GM23248 (cell line): Measurements from ENCODE around the gene CAMK2B. TPM values are rescaled to one million over a fixed set of nuclear protein-coding genes. Genes with fewer than 3 reads are reported as not detected.

Source experiments
- DNase-seq: peaks from one replicate; pipeline ENCODE4 v3.0.0-alpha.2; 2015
- H2AFZ ChIP-seq: fragments of 200-600 bp; sonication (generic); 2 replicates; pipeline ENCODE4 v1.6.1; 2016; ENCODE audit warnings: antibody characterized with exemption
- H3F3A ChIP-seq: fragments of 200-600 bp; sonication (generic); 2 replicates; pipeline ENCODE4 v1.6.1; 2016; ENCODE audit warnings: mild to moderate bottlenecking, antibody characterized with exemption, mixed run types; ENCODE audit not compliant: insufficient read depth
- H3K27ac ChIP-seq: fragments of 200-600 bp; sonication (generic); 2 replicates; pipeline ENCODE4 v1.5.1; 2016; ENCODE audit warnings: mild to moderate bottlenecking
- H3K27me3 ChIP-seq: fragments of 200-600 bp; sonication (generic); replicated peaks from 2 replicates; pipeline ENCODE4 v1.6.1; 2016; ENCODE audit warnings: mild to moderate bottlenecking; ENCODE audit not compliant: insufficient read depth
- H3K36me3 ChIP-seq: fragments of 200-600 bp; sonication (generic); 2 replicates; pipeline ENCODE4 v1.6.1; 2016; ENCODE audit warnings: low read depth, mild to moderate bottlenecking
- H3K4me1 ChIP-seq: fragments of 200-600 bp; sonication (generic); 2 replicates; pipeline ENCODE4 v1.6.1; 2016; ENCODE audit warnings: mild to moderate bottlenecking; ENCODE audit not compliant: insufficient read depth
- H3K4me2 ChIP-seq: fragments of 200-600 bp; sonication (generic); one replicate; pipeline ENCODE4 v1.6.1; 2016; ENCODE audit warnings: mild to moderate bottlenecking; ENCODE audit not compliant: unreplicated experiment
- H3K4me3 ChIP-seq: fragments of 200-600 bp; sonication (generic); 2 replicates; pipeline ENCODE4 v1.5.1; 2016; ENCODE audit warnings: mild to moderate bottlenecking
- H3K79me2 ChIP-seq: fragments of 200-600 bp; sonication (generic); 2 replicates; pipeline ENCODE4 v1.6.1; 2016; ENCODE audit warnings: mild to moderate bottlenecking; ENCODE audit not compliant: insufficient read depth
- H3K9ac ChIP-seq: fragments of 200-600 bp; sonication (generic); 2 replicates; pipeline ENCODE4 v1.6.1; 2016; ENCODE audit warnings: mild to moderate bottlenecking
- H3K9me2 ChIP-seq: fragments of 200-600 bp; sonication (generic); 2 replicates; pipeline ENCODE4 v1.6.1; 2016; ENCODE audit warnings: mixed run types, mild to moderate bottlenecking, moderate library complexity; ENCODE audit not compliant: insufficient read depth
- H3K9me3 ChIP-seq: fragments of 200-600 bp; sonication (generic); one replicate; pipeline ENCODE4 v1.6.1; 2017; ENCODE audit warnings: low read depth
- H4K20me1 ChIP-seq: fragments of 200-600 bp; sonication (generic); 2 replicates; pipeline ENCODE4 v1.6.0; 2016; ENCODE audit not compliant: insufficient read depth
- EZH2 ChIP-seq: fragments of 200-600 bp; sonication (generic); IDR thresholded peaks from 2 replicates; pipeline ENCODE4 v1.6.1; 2018; ENCODE audit warnings: antibody characterized with exemption, mild to moderate bottlenecking; ENCODE audit not compliant: insufficient read depth, poor library complexity, severe bottlenecking
- EZH2phosphoT487 ChIP-seq: fragments of 200-600 bp; sonication (generic); IDR thresholded peaks from 2 replicates; pipeline ENCODE4 v1.6.1; 2018; ENCODE audit warnings: antibody characterized with exemption, moderate library complexity, mild to moderate bottlenecking, low read depth; ENCODE audit not compliant: insufficient read depth
- WGBS, 2 experiments: methylation state at CpG; one replicate each; pipeline ENCODE4 v1.1.6; 2015 to 2017; ENCODE audit warnings: low lambda C conversion rate in 2 of 2, low coverage in 1 of 2; ENCODE audit errors: missing lambda C conversion rate in 2 of 2; 5-methylcytosine and 5-hydroxymethylcytosine counted together
- in situ Hi-C: fragments of 300-500 bp; cut with MboI; formaldehyde crosslinking; loops from 2 replicates; pipeline ENCODE4 v1.15.0; 2020
- polyA plus RNA-seq: library from polyadenylated mRNA; unstranded; fragments of >200 nt; fragmentation: Nextera tagmentation; extraction: Ambion mirVana; gene quantifications from 2 replicates; pipeline ENCODE4 v1.2.1, GENCODE V29; 2016
- total RNA-seq: library from RNA; depleted of rRNA; stranded (reverse); fragments of >200 nt; shearing (Covaris generic); gene quantifications from 2 replicates; pipeline ENCODE4 v1.2.3, GENCODE V29; 2014

The CAMK2B gene
- total and polyA plus RNA-seq, 2 experiments from 2014 or later = 0.78 to 2.5 TPM

DNA sequence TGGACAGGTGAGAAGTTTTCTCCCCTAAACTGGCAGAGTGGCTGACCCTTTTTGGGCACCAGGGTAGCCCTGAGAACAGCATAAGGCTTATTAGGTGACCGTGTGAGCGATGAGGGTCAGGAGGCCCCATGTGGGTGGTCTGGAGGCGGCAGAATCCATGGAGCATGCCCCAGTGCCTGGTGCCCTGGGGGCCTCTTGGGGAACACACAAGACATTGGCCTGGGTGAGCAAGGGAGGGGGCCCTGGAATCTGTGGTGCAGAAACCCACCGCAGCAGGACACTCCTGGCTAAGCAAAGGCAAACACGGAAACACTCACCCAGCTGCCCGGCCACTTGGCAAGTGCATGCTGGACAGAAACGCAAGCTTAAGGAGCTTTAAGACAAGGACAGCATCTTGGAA lies 95.1 kb downstream of the CAMK2B start:
- no peaks in the 10 kb centered on the region for H3K4me1 ChIP-seq
- H4K20me1 ChIP-seq = no peaks in the 10 kb centered on the region
- DNase-seq = no peak
- H3K4me2 ChIP-seq = no peak overlapping the region
- TF ChIP-seq EZH2 (no peak), EZH2phosphoT487 (no peak)
- H3K9me3 ChIP-seq = no peaks in the 10 kb centered on the region
- no peak overlapping the region for H3K9ac ChIP-seq
- H3K79me2 ChIP-seq = no peaks in the 10 kb centered on the region
- no peaks in the 10 kb centered on the region for H3K9me2 ChIP-seq
- in situ Hi-C loops = no loop called here
- H3K4me3 ChIP-seq = no peak overlapping the region
- no peaks in the 10 kb centered on the region for H3K36me3 ChIP-seq
- no peak overlapping the region for H3K27ac ChIP-seq
- no peaks in the 10 kb centered on the region for H3F3A ChIP-seq
- no peak overlapping the region for H2AFZ ChIP-seq
- WGBS, 2 experiments = 84 to 85% methylated on average over 7 of the region's 7 CpGs
- no peaks in the 10 kb centered on the region; the same call in 1 of the 2 replicates for H3K27me3 ChIP-seq

DNA sequence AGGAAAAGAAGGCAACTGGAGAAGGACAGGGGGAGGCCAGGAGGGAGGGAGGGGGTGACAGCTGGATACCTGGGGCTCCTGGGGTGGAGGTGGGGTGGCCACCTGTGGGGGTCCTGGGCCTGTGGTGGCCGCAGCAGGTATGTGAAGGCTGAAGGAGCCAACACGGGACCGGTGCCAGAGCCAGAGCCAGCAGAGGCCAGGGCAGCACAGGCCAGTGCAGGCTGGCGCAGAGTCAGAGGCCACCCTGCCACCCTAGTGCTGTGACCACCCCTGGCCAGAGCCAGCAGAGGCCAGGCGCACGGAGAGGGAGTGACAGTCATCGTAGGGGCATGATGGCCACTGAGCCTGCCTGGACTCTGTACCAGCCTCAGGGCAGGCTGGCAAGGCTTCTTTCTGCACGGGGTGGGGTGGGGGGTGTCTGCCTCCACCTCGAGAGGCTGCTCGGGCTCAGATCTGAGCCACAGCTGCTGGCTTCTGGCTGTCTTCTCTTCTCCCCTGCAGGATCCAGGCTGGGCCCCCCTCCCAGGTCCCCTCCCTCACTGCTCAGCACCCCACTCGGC lies 95.8 kb downstream of the CAMK2B start:
- Histone ChIP-seq H4K20me1 (no peaks in the 10 kb centered on the region), H3K9me2 (no peaks in the 10 kb centered on the region), H3K27ac (no peak overlapping the region), H3K4me1 (no peaks in the 10 kb centered on the region), H3K4me2 (no peak overlapping the region), H3K4me3 (no peak overlapping the region), H2AFZ (no peak overlapping the region), H3K9ac (no peak overlapping the region), H3K27me3 (no peaks in the 10 kb centered on the region; the same call in 1 of the 2 replicates), H3K79me2 (no peaks in the 10 kb centered on the region), H3K9me3 (no peaks in the 10 kb centered on the region), H3K36me3 (no peaks in the 10 kb centered on the region), H3F3A (no peaks in the 10 kb centered on the region)
- TF ChIP-seq EZH2phosphoT487 = no peak
- no peak for TF ChIP-seq EZH2
- WGBS, 2 experiments = 79 to 83% methylated on average over 9 to 11 of the region's 11 CpGs
- in situ Hi-C loops = no loop called here
- DNase-seq = no peak

- no peaks in the 10 kb centered on the region for H3K36me3 ChIP-seq
- no peaks in the 10 kb centered on the region for H3K9me2 ChIP-seq
- no peaks in the 10 kb centered on the region for H3F3A ChIP-seq
- H3K9me3 ChIP-seq = no peaks in the 10 kb centered on the region
- no peak overlapping the region for H3K9ac ChIP-seq
- 68 to 73% methylated on average over 16 to 28 of the region's 29 CpGs for WGBS, 2 experiments
- H3K4me3 ChIP-seq = no peak overlapping the region
- H3K79me2 ChIP-seq = no peaks in the 10 kb centered on the region
- H2AFZ ChIP-seq = no peak overlapping the region
- H4K20me1 ChIP-seq = no peaks in the 10 kb centered on the region
- H3K27me3 ChIP-seq = no peaks in the 10 kb centered on the region; the same call in 1 of the 2 replicates
- DNase-seq = no peak
- H3K4me2 ChIP-seq = no peak overlapping the region
- in situ Hi-C loops = no loop called here
- TF ChIP-seq EZH2phosphoT487 = no peak
- TF ChIP-seq EZH2 = no peak
- no peak overlapping the region for H3K27ac ChIP-seq
- no peaks in the 10 kb centered on the region for H3K4me1 ChIP-seq
Observed at GRCh38 chr7:44228571-44229350, 96.6 kb downstream of the CAMK2B start.

DNA sequence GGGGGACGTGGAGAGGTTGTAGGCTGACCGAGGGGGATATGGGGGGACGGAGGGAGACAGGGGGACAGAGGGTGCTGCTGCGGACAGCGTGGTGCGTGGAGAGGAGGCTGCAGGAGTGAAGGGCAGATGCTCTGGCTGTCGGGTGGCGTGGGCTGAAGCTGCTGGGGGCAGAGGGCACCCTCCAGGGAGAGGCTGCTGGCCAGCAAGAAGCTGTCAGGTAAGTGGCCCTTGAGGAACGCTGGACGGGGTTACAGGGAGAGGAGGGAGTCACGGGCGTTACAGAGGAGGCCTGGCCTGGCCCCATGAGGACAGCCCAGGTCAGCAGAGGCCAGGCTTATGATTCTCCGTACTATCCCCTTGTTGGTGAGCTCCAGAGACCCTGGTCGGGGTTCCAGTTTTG lies 97.5 kb downstream of the CAMK2B start:
- no peaks in the 10 kb centered on the region for H3K36me3 ChIP-seq
- TF ChIP-seq EZH2 (no peak), EZH2phosphoT487 (no peak)
- H3K4me2 ChIP-seq = no peak overlapping the region
- H3K27ac ChIP-seq = no peak overlapping the region
- in situ Hi-C loops = no loop called here
- no peaks in the 10 kb centered on the region for H3K9me2 ChIP-seq
- 63 to 71% methylated on average over 4 to 14 of the region's 14 CpGs for WGBS, 2 experiments
- H4K20me1 ChIP-seq = no peaks in the 10 kb centered on the region
- H3K27me3 ChIP-seq = no peaks in the 10 kb centered on the region; the same call in 1 of the 2 replicates
- no peaks in the 10 kb centered on the region for H3F3A ChIP-seq
- H3K9me3 ChIP-seq = no peaks in the 10 kb centered on the region
- H2AFZ ChIP-seq = no peak overlapping the region
- H3K4me1 ChIP-seq = no peaks in the 10 kb centered on the region
- H3K79me2 ChIP-seq = no peaks in the 10 kb centered on the region
- no peak overlapping the region for H3K4me3 ChIP-seq
- no peak overlapping the region for H3K9ac ChIP-seq
- DNase-seq = no peak
